Renal cortical epithelial cell (primary cell): Measurements from ENCODE around the gene ZNF416. TPM values are rescaled to one million over a fixed set of nuclear protein-coding genes. Genes with fewer than 3 reads are reported as not detected.
A peak's percentile ranks its signal among the peaks of the same experiment; 100 is the strongest.

Experiments
- DNase-seq: peaks from one replicate; pipeline ENCODE4 v3.0.0-alpha.2; 2011; ENCODE audit warnings: low read depth
- total RNA-seq: library from RNA; depleted of rRNA; stranded (reverse); fragments of >200 nt; gene quantifications from 2 replicates; pipeline ENCODE4 v1.2.3, GENCODE V29; 2014

Gene ZNF416
- total RNA-seq, 1 donor from 2014 or later, result 6.4 TPM

DNA sequence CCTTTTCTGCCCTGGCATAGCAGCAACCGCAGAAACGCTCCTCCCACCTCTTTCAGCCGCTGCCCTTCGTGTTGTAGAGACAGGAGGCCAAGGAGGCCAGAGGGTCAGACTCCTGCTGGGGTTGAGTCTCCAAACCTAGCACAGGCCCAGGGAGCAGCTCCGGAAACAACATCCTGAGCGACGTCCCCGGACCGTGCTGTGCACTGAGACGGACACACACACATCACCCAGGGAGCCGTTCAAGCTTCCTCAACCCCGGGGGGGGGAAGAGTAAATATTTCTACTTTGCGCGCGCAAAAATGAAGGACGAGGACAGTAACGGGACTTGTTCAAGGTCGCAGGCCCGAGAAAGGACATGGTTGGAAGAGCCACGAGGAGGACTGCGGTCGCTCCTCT lies 19.7 kb downstream of the ZNF416 start:
- DNase-seq, result peak; percentile 23

DNA sequence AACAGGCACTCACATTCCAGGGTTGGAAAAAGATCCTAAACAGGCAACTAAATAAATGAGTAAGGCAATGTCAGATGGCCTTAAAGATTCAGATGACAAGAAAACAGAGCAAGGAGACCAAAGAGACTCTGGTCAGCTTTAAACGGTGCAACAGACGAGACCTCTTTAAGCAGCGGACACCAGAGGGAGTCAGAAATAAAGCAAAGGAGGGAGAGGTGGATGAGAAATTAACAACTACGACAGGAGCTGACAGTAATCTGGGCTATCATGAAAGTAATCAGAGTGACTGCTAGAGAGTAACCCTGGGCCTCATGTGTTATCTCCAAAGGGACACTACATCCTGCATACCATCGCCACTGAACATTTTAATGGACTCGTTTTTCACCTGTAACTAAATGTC lies 20.2 kb downstream of the ZNF416 start:
- peak; percentile 7 for DNase-seq

DNA sequence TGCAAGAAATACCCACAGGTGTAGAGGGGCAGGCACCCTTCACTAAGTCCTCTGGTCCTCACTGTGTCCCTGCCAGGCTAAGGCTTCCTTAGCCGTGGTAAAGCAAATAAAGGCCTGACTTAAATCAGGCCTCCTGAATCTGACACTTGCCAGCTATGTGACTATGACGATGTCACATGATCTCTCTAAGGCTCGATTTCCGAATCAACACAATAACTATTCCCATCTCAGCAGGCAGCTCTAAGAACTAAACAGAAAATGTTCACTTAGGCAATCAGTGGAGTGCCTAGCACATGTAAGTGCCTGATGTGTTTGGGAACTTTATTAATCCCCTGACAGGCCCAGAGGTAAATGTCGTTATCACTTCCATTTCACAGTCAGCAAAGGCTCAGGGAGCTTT lies 21.1 kb downstream of the ZNF416 start:
- DNase-seq, result no peak

DNA sequence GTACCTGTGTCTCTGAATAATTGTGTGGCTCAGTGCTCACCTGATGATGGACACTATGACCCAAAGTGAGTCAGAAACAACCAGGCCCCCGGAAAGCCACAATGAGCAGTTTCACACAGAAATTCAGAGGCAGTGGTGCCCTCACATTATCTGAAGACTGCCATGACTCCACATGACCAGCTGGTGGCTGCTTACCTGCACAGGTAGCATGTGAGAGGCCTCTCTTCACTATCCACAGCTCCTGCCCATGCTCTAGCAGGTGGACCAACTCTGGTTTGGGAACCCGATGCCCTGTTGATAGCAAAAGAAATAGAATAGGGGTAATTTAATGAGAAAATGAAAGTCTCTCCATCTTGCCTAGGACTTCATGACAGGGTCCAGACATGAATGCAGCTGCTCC lies 26.3 kb downstream of the ZNF416 start:
- DNase-seq, result no peak

DNA sequence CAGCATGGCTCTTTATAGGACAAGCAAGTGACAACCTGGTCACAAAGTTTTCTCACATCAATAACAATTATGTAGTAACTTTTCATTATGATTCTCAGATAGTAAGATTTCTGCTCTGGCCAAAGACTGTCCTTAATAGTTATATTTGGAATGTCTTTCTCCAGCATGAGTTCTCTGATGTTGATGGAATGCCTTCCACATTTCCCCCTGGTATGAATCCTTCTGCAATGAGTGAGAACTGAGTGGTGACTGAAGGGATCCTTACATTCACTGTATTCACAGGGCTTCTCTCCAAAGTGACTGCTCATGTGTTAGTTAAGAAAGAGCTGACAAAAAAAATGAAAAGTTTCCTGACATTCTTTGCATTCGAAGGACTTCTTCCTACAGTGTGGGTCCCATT lies 32.2 kb downstream of the ZNF416 start:
- no peak for DNase-seq

DNA sequence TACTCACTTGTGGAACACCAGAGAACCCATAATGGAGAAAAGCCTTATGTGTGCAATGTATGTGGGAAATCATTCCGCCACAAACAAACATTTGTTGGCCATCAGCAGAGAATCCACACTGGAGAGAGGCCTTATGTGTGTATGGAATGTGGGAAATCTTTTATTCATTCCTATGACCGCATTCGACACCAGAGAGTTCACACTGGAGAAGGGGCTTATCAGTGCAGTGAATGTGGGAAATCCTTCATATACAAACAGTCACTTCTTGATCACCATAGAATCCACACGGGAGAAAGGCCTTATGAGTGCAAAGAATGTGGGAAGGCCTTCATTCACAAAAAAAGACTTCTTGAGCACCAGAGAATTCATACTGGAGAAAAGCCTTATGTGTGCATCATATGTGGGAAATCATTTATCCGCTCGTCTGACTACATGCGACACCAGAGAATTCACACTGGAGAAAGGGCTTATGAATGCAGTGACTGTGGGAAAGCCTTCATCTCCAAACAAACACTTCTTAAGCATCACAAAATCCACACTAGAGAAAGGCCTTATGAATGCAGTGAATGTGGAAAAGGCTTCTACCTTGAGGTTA lies 40.7 kb downstream of the ZNF416 start:
- no peak for DNase-seq

DNA sequence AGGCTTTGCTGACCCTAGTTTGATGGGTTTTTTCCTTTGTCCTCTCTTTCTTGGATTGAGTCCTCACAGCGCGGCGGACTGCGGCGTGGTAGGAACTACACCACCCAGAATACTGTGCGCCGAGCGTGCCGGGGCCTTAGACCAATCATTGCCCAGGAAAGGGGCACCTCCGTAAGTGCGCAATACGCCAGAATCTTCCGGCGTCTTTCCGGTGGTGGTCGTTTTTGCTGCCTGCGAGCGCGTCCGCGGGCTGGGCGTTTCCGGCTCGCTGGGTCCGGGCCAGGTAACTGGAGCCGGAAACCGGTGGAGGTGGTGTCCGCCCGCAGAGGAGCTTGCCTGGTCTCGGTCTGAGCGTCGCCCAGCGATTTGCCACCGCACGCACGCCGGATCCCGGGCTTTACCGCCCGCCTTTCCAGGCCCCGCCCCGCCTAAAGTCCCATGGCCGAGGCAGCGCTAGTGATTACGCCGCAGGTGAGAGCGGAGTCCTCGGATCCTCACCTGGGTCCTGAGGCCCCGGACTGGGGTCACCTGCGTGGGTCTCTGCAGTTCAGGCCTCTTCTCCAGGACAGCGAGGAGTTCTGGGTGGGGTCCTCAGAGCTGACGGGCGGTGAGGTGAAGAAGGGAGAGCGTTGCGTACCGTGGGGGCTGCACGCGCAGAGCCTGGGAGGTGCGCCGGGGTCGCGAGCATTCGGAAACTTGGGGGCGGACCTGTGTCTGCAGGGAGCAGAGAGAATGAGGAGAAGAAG lies 51.4 kb downstream of the ZNF416 start, which contains the start of gene ZNF549:
TSS of gene ZNF549 (plus strand) at position 221 of the 746 bp plus-strand sequence. CDS start at position 439, 218 bp downstream.
- peak; percentile 83 for DNase-seq

Other genes starting within 250 kb of the ZNF416 start
- gene ZNF304, start 227.6 kb downstream of the ZNF416 start, total RNA-seq, result 12.2 and 13.5 TPM in 2 replicates
- 15.5 and 17.2 TPM in 2 replicates for gene TRAPPC2B, start 215.4 kb downstream of the ZNF416 start, total RNA-seq
- 1.9 and 7.3 TPM in 2 replicates for gene ZNF547, start 215.4 kb downstream of the ZNF416 start, total RNA-seq
- gene ZNF548, start 189.1 kb downstream of the ZNF416 start, total RNA-seq, result 23.4 and 24.9 TPM in 2 replicates
- 7.6 and 19.4 TPM in 2 replicates for gene ZNF17, start 167.8 kb downstream of the ZNF416 start, total RNA-seq
- 11.6 and 15.8 TPM in 2 replicates for gene ZNF749, start 143.6 kb downstream of the ZNF416 start, total RNA-seq
- 0.35 and 0.75 TPM in 2 replicates for gene VN1R1, start 121.8 kb downstream of the ZNF416 start, total RNA-seq
- 18.9 and 23.5 TPM in 2 replicates for gene ZNF772, start 101.3 kb downstream of the ZNF416 start, total RNA-seq
- 6.3 and 10.2 TPM in 2 replicates for gene ZNF419, start 91.2 kb downstream of the ZNF416 start, total RNA-seq
- 18.9 and 22.1 TPM in 2 replicates for gene ZNF773, start 79.0 kb downstream of the ZNF416 start, total RNA-seq
- 7.5 and 9.2 TPM in 2 replicates for gene ZNF549, start 51.6 kb downstream of the ZNF416 start, total RNA-seq
- 5.2 and 8.4 TPM in 2 replicates for gene ZNF550, start 19.0 kb downstream of the ZNF416 start, total RNA-seq
- 5.0 and 8.3 TPM in 2 replicates for gene ZIK1, start 5.2 kb upstream of the ZNF416 start, total RNA-seq
- gene ZNF530, start 21.0 kb upstream of the ZNF416 start, total RNA-seq, result 3.8 and 11.8 TPM in 2 replicates
- 15.6 and 23.8 TPM in 2 replicates for gene ZNF134, start 35.3 kb upstream of the ZNF416 start, total RNA-seq
- gene ZNF211, start 54.3 kb upstream of the ZNF416 start, total RNA-seq, result 7.8 and 17.2 TPM in 2 replicates
- not detected in 2 replicates for gene ZSCAN4, start 90.0 kb upstream of the ZNF416 start, total RNA-seq
- gene ZNF551, start 103.1 kb upstream of the ZNF416 start, total RNA-seq, result 6.8 and 8.6 TPM in 2 replicates
- gene ZNF154, start 130.3 kb upstream of the ZNF416 start, total RNA-seq, result 1.7 and 4.2 TPM in 2 replicates
- gene ZNF671, start 148.7 kb upstream of the ZNF416 start, total RNA-seq, result 5.9 and 10.5 TPM in 2 replicates
- gene ZNF776, start 167.9 kb upstream of the ZNF416 start, total RNA-seq, result 13.2 and 18.5 TPM in 2 replicates
- 16.2 and 18.1 TPM in 2 replicates for gene ZNF586, start 190.8 kb upstream of the ZNF416 start, total RNA-seq
- gene ZNF552, start 236.0 kb upstream of the ZNF416 start, total RNA-seq, result 11.8 and 17.7 TPM in 2 replicates